Liver (tissue), 3 donors: ENCODE data around the gene SIRT2.

Experiments
- ATF3 ChIP-seq: IDR thresholded peaks from 2 replicates; pipeline ENCODE4 v1.6.1; 2016; ENCODE audit warnings: antibody characterized with exemption
- CTCF ChIP-seq: fragments of 150-350 bp; IDR thresholded peaks from 2 replicates; pipeline ENCODE4 v1.5.1; 2017; ENCODE audit warnings: improper control_type of control experiment, low read depth, low read length; ENCODE audit not compliant: missing input control
- JUND ChIP-seq, 2 donors: IDR thresholded peaks; 2 replicates each; pipeline ENCODE4 v1.6.1; 2016; ENCODE audit warnings: antibody characterized with exemption in 2 of 2
- RAD21 ChIP-seq, 2 donors: IDR thresholded peaks; 2 replicates each; pipeline ENCODE4 v1.6.1; 2016; ENCODE audit warnings: antibody characterized with exemption in 2 of 2, mild to moderate bottlenecking in 2 of 2
- REST ChIP-seq: IDR thresholded peaks from 2 replicates; pipeline ENCODE4 v1.6.1; 2016; ENCODE audit warnings: antibody characterized with exemption, mild to moderate bottlenecking
- SP1 ChIP-seq: IDR thresholded peaks from 2 replicates; pipeline ENCODE4 v1.6.1; 2018; ENCODE audit warnings: antibody characterized with exemption, mild to moderate bottlenecking
- TAF1 ChIP-seq: conservative IDR thresholded peaks from 2 replicates; pipeline ENCODE4 v1.6.1; 2016; ENCODE audit warnings: antibody characterized with exemption, mild to moderate bottlenecking
- YY1 ChIP-seq: IDR thresholded peaks from 2 replicates; pipeline ENCODE4 v1.6.1; 2016; ENCODE audit warnings: antibody characterized with exemption, mild to moderate bottlenecking
- donor health status: healthy.
- donor health status: healthy.

DNA sequence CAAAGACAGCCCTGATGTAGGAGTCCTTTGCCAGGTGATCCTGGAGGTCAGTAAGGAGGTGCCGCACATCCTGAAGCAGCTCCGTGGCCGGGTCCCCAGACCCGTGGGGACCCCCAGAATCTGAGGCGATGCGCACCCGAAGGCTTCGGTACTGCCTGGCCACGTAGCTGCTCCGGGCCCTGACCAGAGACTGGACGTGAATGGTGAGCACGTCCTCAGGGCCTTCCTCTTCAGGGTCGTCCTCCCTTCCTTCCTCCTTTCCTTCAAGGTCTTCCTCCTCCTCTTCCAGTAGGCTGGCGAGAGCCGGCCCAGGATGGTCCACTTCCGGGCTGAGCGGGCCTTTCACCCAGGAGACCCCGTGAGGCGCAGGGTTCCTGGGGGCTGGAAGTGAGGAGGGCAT is 28.8 kb downstream of the SIRT2 start:
- TF ChIP-seq ATF3, result no peak
- TF ChIP-seq CTCF, result no peak
- TF ChIP-seq RAD21 (IDR thresholded peaks at IDR 0.05), result no peak
- no peak for TF ChIP-seq TAF1
- no peak for TF ChIP-seq REST
- no peak for TF ChIP-seq JUND (IDR thresholded peaks at IDR 0.05)
- TF ChIP-seq SP1, result no peak
- no peak for TF ChIP-seq YY1
